ENCODE data around the gene BIRC6.
A peak's percentile ranks its signal among the peaks of the same experiment; 100 is the strongest.
"Not testable (repeated sequence)": the region's sequence is repeated elsewhere in the genome, so short reads cannot be mapped to it uniquely, and the experiment has no call there.

BIRC6 gene, protein sequence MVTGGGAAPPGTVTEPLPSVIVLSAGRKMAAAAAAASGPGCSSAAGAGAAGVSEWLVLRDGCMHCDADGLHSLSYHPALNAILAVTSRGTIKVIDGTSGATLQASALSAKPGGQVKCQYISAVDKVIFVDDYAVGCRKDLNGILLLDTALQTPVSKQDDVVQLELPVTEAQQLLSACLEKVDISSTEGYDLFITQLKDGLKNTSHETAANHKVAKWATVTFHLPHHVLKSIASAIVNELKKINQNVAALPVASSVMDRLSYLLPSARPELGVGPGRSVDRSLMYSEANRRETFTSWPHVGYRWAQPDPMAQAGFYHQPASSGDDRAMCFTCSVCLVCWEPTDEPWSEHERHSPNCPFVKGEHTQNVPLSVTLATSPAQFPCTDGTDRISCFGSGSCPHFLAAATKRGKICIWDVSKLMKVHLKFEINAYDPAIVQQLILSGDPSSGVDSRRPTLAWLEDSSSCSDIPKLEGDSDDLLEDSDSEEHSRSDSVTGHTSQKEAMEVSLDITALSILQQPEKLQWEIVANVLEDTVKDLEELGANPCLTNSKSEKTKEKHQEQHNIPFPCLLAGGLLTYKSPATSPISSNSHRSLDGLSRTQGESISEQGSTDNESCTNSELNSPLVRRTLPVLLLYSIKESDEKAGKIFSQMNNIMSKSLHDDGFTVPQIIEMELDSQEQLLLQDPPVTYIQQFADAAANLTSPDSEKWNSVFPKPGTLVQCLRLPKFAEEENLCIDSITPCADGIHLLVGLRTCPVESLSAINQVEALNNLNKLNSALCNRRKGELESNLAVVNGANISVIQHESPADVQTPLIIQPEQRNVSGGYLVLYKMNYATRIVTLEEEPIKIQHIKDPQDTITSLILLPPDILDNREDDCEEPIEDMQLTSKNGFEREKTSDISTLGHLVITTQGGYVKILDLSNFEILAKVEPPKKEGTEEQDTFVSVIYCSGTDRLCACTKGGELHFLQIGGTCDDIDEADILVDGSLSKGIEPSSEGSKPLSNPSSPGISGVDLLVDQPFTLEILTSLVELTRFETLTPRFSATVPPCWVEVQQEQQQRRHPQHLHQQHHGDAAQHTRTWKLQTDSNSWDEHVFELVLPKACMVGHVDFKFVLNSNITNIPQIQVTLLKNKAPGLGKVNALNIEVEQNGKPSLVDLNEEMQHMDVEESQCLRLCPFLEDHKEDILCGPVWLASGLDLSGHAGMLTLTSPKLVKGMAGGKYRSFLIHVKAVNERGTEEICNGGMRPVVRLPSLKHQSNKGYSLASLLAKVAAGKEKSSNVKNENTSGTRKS (N-terminal part only)

DNA sequence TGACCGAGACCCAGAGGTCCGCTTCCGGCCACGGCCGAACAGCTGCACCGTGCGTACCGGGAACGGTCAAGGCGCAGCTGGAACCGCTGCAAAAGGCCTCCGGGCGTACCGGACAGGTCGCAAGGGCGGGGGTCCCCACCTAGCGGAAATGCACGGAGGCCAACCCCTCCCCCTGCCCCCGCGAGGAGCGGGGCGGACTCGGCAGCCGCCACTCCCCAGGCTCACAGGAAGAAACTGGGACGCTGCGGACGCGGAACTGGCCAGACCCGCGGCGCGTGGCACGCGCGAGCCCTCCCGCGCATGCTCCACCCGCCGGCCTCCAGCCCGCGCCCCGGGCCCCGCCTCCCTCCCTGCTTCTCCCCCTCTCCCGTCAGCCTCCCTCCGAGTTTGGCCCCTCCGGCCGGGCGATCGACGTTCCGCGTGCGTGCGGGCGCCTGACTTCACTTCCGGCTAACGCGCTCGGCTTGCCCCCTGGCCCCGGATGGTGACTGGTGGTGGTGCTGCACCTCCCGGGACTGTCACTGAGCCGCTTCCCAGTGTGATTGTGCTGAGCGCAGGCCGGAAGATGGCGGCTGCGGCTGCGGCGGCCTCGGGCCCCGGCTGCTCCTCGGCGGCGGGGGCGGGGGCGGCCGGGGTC, at the start of gene BIRC6:
TSS of gene BIRC6 (plus strand) at position 343 of the 637 bp plus-strand sequence. CDS start at position 482, 139 bp downstream.
- peak; percentile 93 for DNase-seq (ENCODE audit: low read depth)

DNA sequence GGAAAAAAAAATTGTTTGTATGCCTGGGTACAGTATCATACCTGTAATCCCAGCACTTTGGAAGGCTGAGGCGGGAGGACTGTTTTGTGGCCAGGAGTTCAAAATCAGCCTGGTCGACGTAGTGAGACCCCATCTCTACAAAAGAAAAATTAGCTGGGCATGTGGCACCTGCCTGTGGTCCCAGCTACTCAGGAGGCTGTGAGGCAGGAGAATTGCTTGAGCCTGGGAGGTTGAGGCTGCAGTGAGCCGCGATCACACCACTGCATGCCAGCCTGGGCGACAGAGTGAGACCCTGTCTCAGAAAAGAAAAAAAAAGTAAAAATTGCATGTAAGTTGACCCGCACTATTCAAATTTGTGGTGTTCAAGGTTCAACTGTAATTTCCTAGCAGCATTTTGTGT, 46.2 kb upstream of the BIRC6 start:
- DNase-seq (ENCODE audit: low read depth): no peak

DNA sequence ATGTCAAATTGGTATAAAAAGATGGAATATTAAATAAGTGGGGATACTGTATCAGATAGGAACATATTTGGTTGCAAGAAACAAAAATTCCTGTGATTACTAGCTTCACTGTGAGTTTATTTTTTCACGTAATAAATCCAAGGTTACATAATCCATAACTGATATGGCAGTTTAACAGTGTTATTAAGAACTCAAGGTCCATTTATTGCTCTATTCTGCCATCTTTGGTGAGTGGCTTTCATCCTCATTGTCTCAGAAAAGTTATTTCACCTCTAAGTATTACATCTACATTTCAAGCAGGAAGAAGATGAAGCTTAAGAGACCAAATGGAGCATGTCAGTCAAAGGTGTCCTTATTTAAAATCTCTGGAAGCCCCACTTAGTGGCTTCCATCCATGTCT, 41.9 kb upstream of the BIRC6 start:
- DNase-seq (ENCODE audit: low read depth): no peak

DNA sequence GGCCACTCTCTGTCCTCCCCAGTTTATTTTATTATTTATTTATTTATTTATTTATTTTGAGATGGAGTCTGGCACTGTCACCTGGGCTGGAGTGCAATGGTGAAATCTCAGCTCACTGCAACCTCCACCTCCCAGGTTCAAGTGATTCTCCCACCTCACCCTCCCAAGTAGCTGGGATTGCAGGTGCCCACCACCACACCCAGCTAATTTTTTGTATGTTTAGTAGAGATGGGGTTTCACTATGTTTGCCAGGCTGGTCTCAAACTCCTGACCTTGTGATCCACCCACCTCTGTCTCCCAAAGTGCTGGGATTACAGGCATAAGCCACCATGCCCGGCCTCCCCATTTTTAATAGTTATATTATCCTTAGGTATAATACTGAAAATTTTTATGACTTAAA, 28.1 kb upstream of the BIRC6 start:
- not testable (repeated sequence) for DNase-seq (ENCODE audit: low read depth)

DNA sequence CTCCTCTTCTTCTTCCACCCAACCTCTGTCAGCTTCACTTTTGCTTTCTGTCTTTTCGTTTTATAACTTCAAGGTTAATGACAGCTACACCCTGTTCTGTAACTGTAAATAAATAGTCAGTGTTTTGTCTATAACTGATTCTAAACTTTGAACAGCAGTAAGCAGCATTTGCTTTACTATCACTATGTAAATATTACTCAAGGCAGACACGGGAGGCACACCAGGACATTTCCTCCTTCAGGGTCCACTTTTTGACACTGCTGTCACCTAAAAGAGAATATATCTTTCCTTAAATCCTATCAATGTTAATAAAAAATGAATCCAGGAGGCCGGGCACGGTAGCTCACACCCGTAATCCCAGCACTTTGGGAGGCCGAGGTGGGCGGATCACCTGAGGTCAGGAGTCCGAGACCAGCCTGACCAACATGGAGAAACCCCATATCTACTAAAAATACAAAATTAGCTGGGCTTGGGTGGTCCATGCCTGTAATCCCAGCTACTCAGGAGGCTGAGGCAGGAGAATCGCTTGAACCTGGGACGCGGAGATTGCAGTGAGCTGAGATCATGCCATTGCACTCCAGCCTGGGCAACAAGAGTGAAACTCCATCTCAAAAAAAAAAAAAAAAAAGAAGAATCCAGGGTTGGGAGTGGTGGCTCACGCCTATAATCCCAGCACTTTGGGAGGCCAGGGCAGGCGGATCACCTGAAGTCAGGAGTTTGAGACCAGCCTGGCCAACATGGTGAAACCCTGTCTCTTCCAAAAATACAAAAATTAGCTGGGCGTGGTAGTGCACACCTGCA, 27.4 kb upstream of the BIRC6 start:
- not testable (repeated sequence) for DNase-seq (ENCODE audit: low read depth)

DNA sequence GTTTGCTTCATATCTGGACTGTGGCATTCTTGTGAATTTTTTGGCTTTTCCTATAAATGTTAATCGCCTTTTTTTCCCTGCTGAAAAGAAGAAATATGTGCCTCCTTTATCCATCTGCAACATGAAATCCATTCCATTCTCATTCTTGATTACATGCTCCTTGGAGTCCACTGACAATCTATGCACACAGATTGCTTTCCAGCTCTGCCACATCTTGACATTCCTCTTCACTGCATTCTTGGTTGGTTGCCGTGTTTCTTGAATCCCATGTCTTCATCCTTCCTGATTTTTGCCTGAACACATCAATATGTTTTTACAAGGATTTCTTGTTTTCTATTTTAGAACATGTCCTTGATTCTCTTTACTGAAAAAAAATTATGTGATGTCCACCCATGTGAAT, 26.7 kb upstream of the BIRC6 start:
- no peak for DNase-seq (ENCODE audit: low read depth)

DNA sequence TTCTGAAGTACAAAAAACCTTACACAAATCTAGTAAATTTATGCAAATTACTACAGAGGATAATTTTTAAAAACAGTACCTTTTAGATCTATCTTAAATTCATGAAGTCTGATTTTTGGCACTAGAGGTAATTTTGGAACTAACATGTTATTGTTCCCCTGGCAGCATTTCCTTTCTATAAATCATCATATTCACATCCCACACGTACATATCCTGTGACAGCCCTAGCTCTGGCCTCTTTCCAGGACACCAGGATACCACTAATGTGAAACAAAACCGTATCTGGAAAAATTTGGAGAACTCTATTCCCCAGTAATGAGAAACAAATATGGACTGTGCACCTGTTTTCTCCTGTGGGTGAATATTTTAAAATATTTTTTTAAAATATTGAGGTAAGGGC, 14.0 kb upstream of the BIRC6 start:
- no peak for DNase-seq (ENCODE audit: low read depth)

DNA sequence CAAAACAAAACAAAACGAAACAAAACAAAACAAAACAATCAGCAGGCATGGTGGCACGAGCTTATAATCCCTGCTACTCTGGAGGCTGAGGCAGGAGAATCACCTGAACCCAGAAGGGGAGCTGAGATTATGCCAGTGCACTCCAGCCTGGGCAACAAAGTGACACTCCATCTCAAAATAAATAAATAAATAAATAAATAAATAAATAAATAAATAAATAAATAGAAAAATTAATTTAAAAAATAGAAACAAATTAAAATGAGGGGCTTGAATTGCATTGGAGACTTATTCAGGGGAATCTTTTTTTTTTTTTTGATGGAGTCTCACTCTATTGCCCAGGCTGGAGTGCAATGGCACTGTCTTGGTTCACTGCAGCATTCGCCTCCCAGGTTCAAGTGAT, 6.0 kb upstream of the BIRC6 start:
- not testable (repeated sequence) for DNase-seq (ENCODE audit: low read depth)

DNA sequence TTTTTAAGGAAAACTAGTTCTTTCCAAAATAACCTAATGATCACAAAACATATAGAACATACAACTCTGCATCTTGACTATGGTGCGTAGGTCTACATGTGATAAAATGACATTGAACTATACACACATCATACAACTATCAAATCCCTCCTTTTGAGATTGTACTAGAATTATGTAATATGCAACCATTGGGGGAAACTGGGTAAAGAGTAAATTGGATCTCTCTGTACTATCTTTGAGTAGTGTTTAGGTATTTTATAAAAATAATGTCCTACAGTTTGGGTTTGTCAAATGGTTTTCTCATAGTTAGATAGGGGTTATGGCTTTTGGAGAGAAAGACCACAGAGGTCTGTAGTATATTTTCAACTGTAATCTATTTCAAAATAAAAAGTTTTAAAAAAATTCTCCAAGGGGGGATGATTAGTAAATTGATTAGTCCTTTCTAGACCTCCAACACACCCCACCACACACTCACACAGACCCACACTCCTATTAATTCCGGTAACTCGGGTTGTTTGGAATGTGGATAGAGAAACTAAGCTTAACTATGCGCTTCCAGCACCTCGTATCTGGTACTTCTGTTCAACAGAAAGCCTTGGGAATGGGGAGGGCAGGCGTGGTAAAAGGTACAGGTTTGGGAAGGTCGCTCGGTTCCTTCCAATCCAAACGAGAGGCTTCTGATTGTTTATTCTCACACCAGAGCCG, 695 bp upstream of the BIRC6 start:
- peak; percentile 3 for DNase-seq (ENCODE audit: low read depth)

DNA sequence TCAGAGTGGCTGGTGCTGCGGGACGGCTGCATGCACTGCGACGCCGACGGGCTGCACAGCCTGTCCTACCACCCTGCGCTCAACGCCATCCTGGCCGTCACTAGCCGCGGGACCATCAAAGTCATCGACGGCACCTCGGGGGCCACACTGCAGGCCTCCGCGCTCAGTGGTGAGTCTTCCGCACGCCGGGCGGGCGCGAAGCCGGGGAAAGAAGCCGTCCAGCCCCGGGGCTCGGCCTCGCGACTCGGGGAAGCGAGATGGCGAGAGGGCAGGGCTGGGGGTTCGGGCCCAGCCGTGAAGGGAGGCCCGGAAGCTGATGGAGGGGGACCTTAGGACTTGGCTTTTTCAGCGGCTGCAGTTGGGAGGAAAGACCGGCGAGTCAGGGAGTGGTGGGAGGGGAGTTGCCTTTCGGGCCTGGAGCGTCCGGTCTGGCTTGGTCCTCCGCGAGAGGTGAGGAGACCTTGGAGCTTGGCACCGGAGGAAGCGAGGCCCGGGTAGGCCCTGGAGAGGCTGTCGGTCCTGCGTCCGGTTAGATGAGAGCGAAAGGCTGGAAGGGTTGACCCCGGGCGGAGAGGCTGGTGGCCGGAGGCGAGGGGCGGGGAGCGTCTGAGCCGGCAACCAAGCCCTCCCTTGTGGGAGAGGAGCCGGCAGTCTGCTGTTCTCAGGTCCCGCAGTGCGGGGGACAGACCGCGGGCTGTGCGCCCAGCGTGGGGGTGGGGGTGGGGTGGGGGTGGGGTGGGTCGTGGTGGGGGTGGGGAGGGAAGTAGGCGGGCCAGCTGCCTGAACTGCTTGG, 691 bp downstream of the BIRC6 start:
- no peak for DNase-seq (ENCODE audit: low read depth)

DNA sequence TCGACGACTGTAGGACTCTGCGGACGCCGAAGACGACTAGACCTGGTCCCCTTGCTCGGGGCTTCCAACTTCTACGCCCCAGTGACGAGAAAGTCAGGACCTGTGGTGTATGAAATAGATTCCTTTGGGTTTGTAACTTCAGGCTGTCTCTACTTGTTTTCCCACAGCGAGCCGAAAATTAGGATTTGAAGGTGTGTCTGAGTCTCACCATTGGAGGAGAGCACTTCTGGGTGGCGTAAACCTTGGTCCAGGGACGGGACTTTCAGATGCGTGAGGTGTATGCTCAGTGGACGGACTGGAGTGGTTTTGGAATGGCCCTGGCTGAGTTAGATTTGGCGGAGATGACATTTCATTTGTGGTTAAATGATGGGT, 1.3 kb downstream of the BIRC6 start:
- no peak for DNase-seq (ENCODE audit: low read depth)

DNA sequence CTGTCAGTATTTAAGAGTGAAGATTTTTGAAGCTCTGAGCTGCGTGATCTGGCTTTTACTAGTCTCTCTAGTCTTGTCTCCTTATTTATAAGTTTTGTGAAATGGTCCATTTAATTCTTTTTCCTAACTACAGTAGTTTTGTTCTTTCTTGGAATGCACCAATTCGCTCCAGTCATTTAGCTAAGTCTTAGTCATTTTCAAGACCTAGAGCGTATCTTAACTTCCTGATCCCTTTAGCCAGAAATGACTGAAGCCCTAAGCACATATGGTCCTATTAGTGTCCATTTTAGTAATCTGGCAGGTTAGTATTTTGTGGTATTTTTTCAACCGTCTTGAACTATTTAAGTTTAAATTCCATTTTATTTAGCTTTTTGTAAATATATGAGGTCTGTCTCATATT, 3.6 kb downstream of the BIRC6 start:
- DNase-seq (ENCODE audit: low read depth): no peak

DNA sequence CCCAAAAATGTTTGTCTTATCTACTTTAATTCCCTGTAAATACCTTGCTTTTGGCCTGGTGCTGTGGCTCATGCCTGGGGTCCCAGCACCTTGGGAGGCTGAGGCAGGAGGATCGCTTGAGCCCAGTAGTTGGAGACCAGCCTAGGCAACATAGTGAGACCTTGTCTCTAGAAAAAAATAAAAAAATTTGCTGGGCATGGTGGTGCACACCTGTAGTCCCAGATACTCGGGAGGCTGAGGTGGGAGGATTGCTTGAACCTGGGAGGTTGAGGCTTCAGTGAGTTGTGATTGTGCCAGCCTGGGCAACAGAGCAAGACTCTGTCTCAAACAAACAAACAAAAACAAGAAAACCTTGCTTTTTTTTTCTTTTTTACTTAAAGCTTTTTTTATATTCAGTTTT, 6.2 kb downstream of the BIRC6 start:
- DNase-seq (ENCODE audit: low read depth): not testable (repeated sequence)

DNA sequence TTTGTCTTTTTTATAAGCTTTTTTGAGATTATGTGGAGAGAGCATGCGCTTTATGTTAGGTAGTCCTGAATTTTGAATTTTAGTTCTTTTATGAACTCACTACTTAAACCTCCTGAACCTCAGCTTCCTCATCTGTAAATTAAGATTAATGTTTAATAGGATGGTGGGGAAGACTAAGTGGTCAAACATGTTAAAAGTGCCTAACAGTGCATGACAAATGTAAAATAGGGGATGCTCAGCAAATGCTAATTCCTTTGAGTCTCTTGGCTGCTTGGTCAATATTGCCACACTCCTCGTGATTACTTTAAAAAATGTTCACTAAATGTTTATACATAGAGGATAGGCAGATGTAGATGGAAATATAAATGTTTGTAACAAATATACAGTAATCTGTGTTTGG, 6.8 kb downstream of the BIRC6 start:
- DNase-seq (ENCODE audit: low read depth): no peak

DNA sequence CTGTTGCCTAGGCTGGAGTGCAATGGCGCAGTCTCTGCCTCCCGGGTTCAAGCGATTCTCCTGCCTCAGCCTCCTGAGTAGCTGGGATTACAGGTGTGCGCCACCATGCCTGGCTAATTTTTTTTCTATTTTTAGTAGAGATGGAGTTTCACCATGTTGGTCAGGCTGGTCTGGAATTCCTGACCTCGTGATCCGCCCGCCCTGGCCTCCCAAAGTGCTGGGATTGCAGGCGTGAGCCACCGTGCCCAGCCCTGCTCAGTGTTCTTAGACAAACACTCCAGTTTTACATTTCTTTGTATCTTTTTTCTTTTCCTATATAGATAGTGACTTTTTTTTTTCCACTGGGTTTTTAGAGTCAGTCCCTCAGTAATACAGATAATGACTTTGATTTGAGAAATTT, 7.5 kb downstream of the BIRC6 start:
- DNase-seq (ENCODE audit: low read depth): not testable (repeated sequence)

DNA sequence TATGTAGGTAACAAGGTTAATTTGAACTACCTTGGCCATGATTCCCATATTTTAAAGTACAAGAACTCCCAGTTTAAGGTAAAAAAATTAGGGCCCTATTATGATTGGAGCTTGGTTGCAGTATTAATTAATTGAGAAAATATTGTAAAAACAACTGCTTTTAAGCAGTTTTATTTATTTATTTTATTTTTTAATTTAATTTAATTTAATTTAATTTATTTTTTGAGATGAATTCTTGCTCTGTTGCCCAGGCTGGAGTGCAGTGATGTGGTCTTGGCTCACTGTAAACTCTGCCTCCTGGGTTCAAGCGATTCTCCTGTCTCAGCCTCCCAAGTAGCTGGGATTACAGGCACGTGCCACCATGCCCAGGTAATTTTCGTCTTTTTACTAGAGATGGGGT, 8.9 kb downstream of the BIRC6 start:
- DNase-seq (ENCODE audit: low read depth): not testable (repeated sequence)

DNA sequence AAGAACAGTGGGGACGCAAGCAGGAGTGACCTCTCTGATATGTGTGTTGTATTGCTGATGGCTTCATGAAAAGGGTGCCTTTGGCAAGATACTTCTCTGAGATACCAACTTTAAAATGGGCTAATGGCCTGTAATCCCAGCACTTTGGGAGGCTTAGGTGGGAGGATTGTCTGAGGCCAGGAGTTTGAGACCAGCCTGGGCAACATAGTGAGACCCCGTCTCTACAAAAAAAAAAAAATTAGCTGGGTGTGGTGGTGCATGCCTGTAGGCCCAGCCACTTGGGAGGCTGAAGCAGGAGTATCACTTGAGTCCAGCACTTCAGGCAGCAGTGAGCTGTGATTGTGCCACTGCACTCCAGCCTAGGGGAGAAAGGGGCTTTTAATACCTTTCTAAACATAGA, 9.8 kb downstream of the BIRC6 start:
- DNase-seq (ENCODE audit: low read depth): no peak

DNA sequence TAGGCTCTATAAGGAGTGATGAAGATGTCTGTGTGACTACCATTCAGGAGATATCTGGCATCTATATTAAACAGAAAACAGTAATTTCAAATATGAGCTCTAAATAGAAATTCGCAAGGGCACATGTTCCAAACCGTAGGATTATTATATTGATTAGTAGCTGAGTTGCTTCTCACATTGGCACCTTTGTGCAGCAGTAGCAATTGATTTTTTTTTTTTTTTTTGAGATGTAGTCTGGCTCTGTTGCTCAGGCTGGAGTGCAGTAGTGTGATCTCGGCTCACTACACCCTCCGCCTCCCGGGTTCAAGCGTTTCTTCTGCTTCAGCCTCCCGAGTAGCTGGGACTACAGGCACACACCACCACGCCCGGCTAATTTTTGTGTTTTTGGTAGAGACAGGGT, 12.4 kb downstream of the BIRC6 start:
- DNase-seq (ENCODE audit: low read depth): no peak

DNA sequence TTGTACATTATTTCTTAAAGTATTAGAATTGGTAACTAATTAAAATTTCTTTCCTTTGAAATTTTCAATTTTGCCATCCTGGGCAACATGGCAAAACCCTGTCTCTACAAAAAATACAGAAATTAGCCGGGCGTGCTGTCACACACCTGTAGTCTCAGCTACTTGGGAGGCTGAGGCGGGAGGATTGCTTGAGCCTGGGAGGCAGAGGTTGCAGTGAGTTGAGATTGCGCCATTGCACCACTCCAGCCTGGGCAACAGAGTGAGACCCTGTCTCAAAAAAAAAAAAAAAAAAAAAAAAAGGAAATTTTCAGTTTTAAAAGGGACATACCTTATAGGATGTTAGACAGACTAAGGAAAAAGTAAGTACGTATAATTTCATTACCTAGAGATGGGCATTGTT, 14.1 kb downstream of the BIRC6 start:
- DNase-seq (ENCODE audit: low read depth): not testable (repeated sequence)
